DMS114 treated with DMSO at 0.1 percent for 48 hours (cell line): ENCODE data around the gene SLC38A11.

ENCODE experiments used
- DNase-seq: peaks from one replicate; lab custom pipeline; 2025; ENCODE audit not compliant: unreplicated experiment; lab: John Stamatoyannopoulos, UW

Gene SLC38A11

DNA sequence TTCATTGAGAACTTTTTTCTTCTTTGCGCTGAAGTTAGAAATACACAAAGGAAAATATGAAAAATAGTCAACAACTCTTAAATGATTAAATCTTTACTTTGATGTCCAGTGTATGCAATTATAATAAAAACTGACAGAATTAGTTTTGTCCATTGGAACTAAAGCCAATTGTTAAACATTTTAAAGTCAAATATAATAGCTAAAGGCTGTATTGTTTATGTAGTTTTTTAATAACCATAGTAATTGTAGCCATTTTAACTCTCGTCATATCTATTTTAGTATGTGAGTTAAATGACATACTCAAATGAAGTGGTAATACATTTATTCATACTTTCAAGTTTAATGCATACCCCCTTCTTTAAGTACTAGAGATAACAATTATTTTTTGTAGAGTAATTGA is 109.0 kb downstream of the SLC38A11 start:
- DNase-seq = no peak
